ENCODE results near the gene GARS1. TPM values are rescaled to one million over a fixed set of nuclear protein-coding genes. Genes with fewer than 3 reads are reported as not detected.

The GARS1 gene
- total RNA-seq, 1 donor from 2014 or later: 111 TPM

DNA sequence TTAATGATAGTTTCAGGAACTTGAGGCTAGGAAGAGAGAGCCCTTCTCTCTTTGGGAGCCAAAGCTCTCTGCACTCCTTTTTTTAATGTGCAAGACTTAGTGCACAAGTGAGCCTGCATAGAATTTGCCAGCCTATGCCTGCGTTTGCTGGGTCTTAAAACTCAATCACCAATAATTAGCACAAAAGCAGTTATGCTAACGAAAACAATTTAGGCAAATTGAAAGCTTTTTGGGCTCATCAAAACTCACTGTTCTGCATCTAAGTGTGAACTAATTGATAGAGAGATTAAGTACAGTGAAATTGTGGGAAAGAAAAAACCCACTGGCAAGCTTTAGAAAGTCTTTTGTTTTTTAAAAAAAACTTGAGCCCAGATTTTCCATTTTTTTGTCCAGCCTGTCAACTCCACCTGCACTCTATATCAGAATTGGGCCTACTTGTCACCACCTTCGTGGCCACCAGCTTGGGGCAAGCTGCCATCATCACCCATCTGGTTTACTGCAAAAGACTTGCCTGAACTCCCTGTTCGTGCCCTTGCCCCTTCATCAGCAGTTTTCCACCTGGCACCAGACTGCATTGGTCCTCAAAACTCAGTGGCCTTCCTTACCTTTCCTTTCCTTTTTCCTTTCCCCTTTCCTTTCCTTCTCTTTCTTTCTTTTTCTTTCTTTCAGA is 49.7 kb downstream of the GARS1 start:
- Mint-ChIP-seq H3K27me3 (no peaks in the 10 kb centered on the region), H3K36me3 (peaks cover 15% of the 10 kb centered on the region), H3K27ac (no peak overlapping the region), H3K4me3 (no peak overlapping the region), H3K4me1 (ENCODE audit: unreplicated experiment) (no peaks in the 10 kb centered on the region), H3K9me3 (no peaks in the 10 kb centered on the region)
- TF ChIP-seq, protein P1, sequence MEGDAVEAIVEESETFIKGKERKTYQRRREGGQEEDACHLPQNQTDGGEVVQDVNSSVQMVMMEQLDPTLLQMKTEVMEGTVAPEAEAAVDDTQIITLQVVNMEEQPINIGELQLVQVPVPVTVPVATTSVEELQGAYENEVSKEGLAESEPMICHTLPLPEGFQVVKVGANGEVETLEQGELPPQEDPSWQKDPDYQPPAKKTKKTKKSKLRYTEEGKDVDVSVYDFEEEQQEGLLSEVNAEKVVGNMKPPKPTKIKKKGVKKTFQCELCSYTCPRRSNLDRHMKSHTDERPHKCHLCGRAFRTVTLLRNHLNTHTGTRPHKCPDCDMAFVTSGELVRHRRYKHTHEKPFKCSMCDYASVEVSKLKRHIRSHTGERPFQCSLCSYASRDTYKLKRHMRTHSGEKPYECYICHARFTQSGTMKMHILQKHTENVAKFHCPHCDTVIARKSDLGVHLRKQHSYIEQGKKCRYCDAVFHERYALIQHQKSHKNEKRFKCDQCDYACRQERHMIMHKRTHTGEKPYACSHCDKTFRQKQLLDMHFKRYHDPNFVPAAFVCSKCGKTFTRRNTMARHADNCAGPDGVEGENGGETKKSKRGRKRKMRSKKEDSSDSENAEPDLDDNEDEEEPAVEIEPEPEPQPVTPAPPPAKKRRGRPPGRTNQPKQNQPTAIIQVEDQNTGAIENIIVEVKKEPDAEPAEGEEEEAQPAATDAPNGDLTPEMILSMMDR (conservative IDR thresholded peaks at IDR 0.05): no peak
- DNase-seq (ENCODE audit: extremely low spot score, unreplicated experiment): no peak

DNA sequence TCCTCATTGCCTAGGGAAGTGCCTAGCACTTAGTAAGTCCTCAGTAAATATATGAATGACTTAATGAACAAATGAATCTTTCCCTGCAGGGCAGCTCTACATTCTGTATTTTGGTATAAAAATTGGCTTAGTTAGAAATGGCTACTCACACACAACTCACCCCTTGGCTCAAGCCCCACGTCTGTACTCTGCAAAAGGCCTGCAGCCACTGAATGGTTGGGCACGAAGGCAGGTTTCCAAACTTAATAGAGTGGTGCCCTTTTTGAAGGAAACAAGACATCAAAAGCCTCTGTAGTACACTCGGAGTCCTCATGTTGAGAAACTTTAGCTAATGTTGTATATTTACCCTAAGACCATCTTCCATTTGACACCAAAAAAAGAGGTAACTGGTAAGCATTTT is 51.0 kb downstream of the GARS1 start:
- Mint-ChIP-seq H3K27me3 (no peaks in the 10 kb centered on the region), H3K4me3 (no peak overlapping the region)

GRCh38 chr7:30646154-30646553 is 51.5 kb downstream of the GARS1 start:
- H3K9me3 Mint-ChIP-seq: no peaks in the 10 kb centered on the region
- H3K36me3 Mint-ChIP-seq: peaks cover 15% of the 10 kb centered on the region

More for the DNA sequence above, 51.0 kb downstream of the GARS1 start:
- no peak overlapping the region for H3K27ac Mint-ChIP-seq
- H3K9me3 Mint-ChIP-seq: no peaks in the 10 kb centered on the region
- DNase-seq (ENCODE audit: extremely low spot score, unreplicated experiment): no peak
- H3K4me1 Mint-ChIP-seq (ENCODE audit: unreplicated experiment): no peaks in the 10 kb centered on the region
- peaks cover 15% of the 10 kb centered on the region for H3K36me3 Mint-ChIP-seq
- TF ChIP-seq, protein P1 (conservative IDR thresholded peaks at IDR 0.05): no peak

DNA sequence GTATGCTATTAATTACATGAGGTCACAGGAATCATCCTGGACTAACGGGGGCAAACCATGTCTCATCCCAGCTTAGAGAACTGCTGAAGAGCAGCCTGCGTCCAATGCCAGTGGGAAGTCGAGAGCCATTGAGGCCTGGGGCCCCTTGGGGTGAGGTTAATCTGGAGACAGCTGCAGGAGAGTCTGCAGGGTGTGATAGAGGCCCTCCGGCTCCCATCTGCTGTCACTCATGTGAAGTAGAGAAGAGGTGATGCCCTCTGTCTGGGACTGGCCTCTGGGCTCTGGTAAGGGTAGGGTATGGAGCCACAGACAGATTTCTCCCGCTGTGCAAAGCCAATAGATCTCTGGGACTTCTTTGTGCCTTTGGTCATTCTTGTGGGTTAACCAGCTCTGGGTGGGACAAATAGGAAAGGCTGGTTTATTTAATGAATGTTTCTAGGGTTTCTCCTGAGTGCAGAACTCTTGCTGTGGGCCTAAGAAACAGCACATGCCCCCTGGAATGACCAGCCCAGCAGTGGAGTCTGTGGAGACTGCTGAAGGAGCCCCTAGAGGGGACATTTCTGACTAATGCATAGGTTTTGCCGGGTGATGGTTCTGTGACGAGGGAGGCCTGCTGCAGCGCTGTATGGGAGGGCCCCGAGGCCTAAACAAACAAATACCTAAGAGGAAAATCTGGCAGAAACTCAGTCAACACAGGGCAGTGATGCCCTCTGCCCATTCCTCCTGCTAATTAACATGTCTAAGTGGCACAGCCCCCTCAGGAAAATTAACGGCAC is 53.1 kb downstream of the GARS1 start:
- Mint-ChIP-seq H3K27me3 (no peaks in the 10 kb centered on the region), H3K36me3 (peaks cover 15% of the 10 kb centered on the region), H3K4me3 (no peak overlapping the region), H3K9me3 (no peaks in the 10 kb centered on the region), H3K4me1 (ENCODE audit: unreplicated experiment) (no peaks in the 10 kb centered on the region), H3K27ac (no peak overlapping the region)
- TF ChIP-seq, protein P1 (conservative IDR thresholded peaks at IDR 0.05): no peak
- peak; percentile 62 for DNase-seq (ENCODE audit: extremely low spot score, unreplicated experiment)

More at GRCh38 chr7:30646154-30646553, 51.5 kb downstream of the GARS1 start:
- DNase-seq (ENCODE audit: extremely low spot score, unreplicated experiment): no peak
- H3K27ac Mint-ChIP-seq: no peak overlapping the region
- no peaks in the 10 kb centered on the region for H3K27me3 Mint-ChIP-seq
- H3K4me3 Mint-ChIP-seq: no peak overlapping the region
- TF ChIP-seq, protein P1 (conservative IDR thresholded peaks at IDR 0.05): no peak
- no peaks in the 10 kb centered on the region for H3K4me1 Mint-ChIP-seq (ENCODE audit: unreplicated experiment)

GRCh38 chr7:30648744-30649540 is 54.3 kb downstream of the GARS1 start:
- Mint-ChIP-seq H3K27ac (no peak overlapping the region), H3K27me3 (no peaks in the 10 kb centered on the region), H3K9me3 (no peaks in the 10 kb centered on the region), H3K4me3 (no peak overlapping the region), H3K4me1 (ENCODE audit: unreplicated experiment) (no peaks in the 10 kb centered on the region), H3K36me3 (peaks cover 13% of the 10 kb centered on the region)
- DNase-seq (ENCODE audit: extremely low spot score, unreplicated experiment): peak; percentile 51
- TF ChIP-seq, protein P1 (conservative IDR thresholded peaks at IDR 0.05): no peak
